SK-N-SH (cell line): Measurements from ENCODE around the gene XKR3. TPM values are rescaled to one million over a fixed set of nuclear protein-coding genes. Genes with fewer than 3 reads are reported as not detected.

Source experiments
- CTCF ChIA-PET: fragments of 300-600, 350-600 bp; formaldehyde crosslinking; extraction: SDS; loops from one replicate; lab custom pipeline; 2021; lab: Yijun Ruan, JAX
- POLR2A ChIA-PET: fragments of 350-600 bp; sonication (Branson Sonifier 250); formaldehyde crosslinking; extraction: SDS; loops from one replicate; lab custom pipeline; 2020; ENCODE audit warnings: antibody characterized with exemption, inconsistent platforms; lab: Yijun Ruan, JAX
- DNase-seq: peaks from one replicate; pipeline ENCODE4 v3.0.0; 2012
- H2AFZ ChIP-seq: fragments of 200-600 bp; sonication (generic); 2 replicates; pipeline ENCODE4 v1.8.1; 2016; ENCODE audit warnings: antibody characterized with exemption, mild to moderate bottlenecking, low read depth
- H3F3A ChIP-seq: fragments of 200-600 bp; sonication (generic); replicated peaks from 2 replicates; pipeline ENCODE3; 2016; ENCODE audit warnings: antibody characterized with exemption, mild to moderate bottlenecking; ENCODE audit not compliant: insufficient read depth
- H3K27ac ChIP-seq, 2 experiments: fragments of 200-500 bp in 1 of 2; fragments of 200-600 bp in 1 of 2; sonication (Bioruptor generic) in 1 of 2; sonication (generic), shearing (Covaris generic) in 1 of 2; 2 replicates each; pipeline versions ENCODE4 v1.5.1 to v1.6.1; 2014 to 2016; ENCODE audit warnings: low read depth in 2 of 2, inconsistent platforms in 1 of 2, low read length in 1 of 2, mild to moderate bottlenecking in 1 of 2, mixed read lengths in 1 of 2
- H3K27me3 ChIP-seq: fragments of 200-600 bp; sonication (generic), shearing (Covaris generic); 2 replicates; pipeline ENCODE4 v1.6.1; 2016; ENCODE audit warnings: mixed run types; ENCODE audit not compliant: insufficient read depth
- H3K36me3 ChIP-seq, 2 experiments: fragments of 200-500 bp in 1 of 2; fragments of 200-600 bp in 1 of 2; sonication (Bioruptor generic) in 1 of 2; sonication (generic) in 1 of 2; replicated peaks in 1 of 2; 2 replicates each; pipeline versions ENCODE3 to v1.5.1; 2014 to 2016; ENCODE audit warnings: low read length in 1 of 2, mild to moderate bottlenecking in 1 of 2; ENCODE audit not compliant: insufficient read depth in 2 of 2, control insufficient read depth in 1 of 2
- H3K4me1 ChIP-seq, 2 experiments: fragments of 200-500 bp in 1 of 2; fragments of 200-600 bp in 1 of 2; sonication (Bioruptor generic) in 1 of 2; sonication (generic), shearing (Covaris generic) in 1 of 2; 2 replicates each; pipeline versions ENCODE4 v1.5.1 to v1.6.1; 2014 to 2016; ENCODE audit warnings: low read depth in 1 of 2, low read length in 1 of 2, mixed run types in 1 of 2; ENCODE audit not compliant: insufficient read depth in 2 of 2, control insufficient read depth in 1 of 2
- H3K4me2 ChIP-seq: fragments of 200-600 bp; sonication (generic), shearing (Covaris generic); 2 replicates; pipeline ENCODE4 v1.6.1; 2017; ENCODE audit warnings: mixed run types
- H3K4me3 ChIP-seq, 2 experiments: fragments of 200-500 bp in 1 of 2; fragments of 200-600 bp in 1 of 2; sonication (Bioruptor generic) in 1 of 2; sonication (generic), shearing (Covaris generic) in 1 of 2; 2 replicates each; pipeline versions ENCODE4 v1.5.1 to v1.8.1; 2014 to 2016; ENCODE audit warnings: low read depth in 2 of 2, inconsistent platforms in 1 of 2, low read length in 1 of 2, mild to moderate bottlenecking in 1 of 2, mixed read lengths in 1 of 2, moderate library complexity in 1 of 2
- H3K79me2 ChIP-seq: fragments of 200-600 bp; sonication (generic); 2 replicates; pipeline ENCODE4 v1.8.1; 2017; ENCODE audit warnings: mild to moderate bottlenecking; ENCODE audit not compliant: insufficient read depth
- H3K9ac ChIP-seq: fragments of 200-600 bp; sonication (generic); 2 replicates; pipeline ENCODE4 v1.6.1; 2017; ENCODE audit warnings: mixed run types
- H3K9me2 ChIP-seq: fragments of 200-600 bp; sonication (generic); 2 replicates; pipeline ENCODE4 v1.6.1; 2017; ENCODE audit warnings: mixed run types
- H3K9me3 ChIP-seq: fragments of 200-600 bp; sonication (generic); 2 replicates; pipeline ENCODE4 v1.6.1; 2017; ENCODE audit warnings: mixed run types, mild to moderate bottlenecking, moderate library complexity
- H4K20me1 ChIP-seq: fragments of 200-600 bp; sonication (generic); 2 replicates; pipeline ENCODE4 v1.6.1; 2017; ENCODE audit warnings: mild to moderate bottlenecking, mixed run types; ENCODE audit not compliant: insufficient read depth
- EZH2phosphoT487 ChIP-seq: fragments of 200-600 bp; sonication (generic); IDR thresholded peaks from 2 replicates; pipeline ENCODE4 v1.6.1; 2017; ENCODE audit warnings: low read depth, mixed run types, mild to moderate bottlenecking, antibody characterized with exemption, moderate library complexity, borderline replicate concordance
- FOSL2 ChIP-seq: IDR thresholded peaks from 2 replicates; pipeline ENCODE4 v1.4.0; 2012; ENCODE audit warnings: low read depth, mild to moderate bottlenecking, moderate library complexity, borderline replicate concordance
- FOXM1 ChIP-seq: IDR thresholded peaks from 2 replicates; pipeline ENCODE4 v1.4.0; 2012; ENCODE audit warnings: low read depth, mild to moderate bottlenecking
- GABPA ChIP-seq: IDR thresholded peaks from 2 replicates; pipeline ENCODE4 v1.4.0; 2012; ENCODE audit warnings: low read depth, mild to moderate bottlenecking
- GATA2 ChIP-seq: sonication (generic); formaldehyde crosslinking; IDR thresholded peaks from 2 replicates; pipeline ENCODE4 v1.5.0; 2020; ENCODE audit warnings: mild to moderate bottlenecking, missing genetic modification reagents
- JUND ChIP-seq: IDR thresholded peaks from 2 replicates; pipeline ENCODE4 v1.4.0; 2012
- MAX ChIP-seq: IDR thresholded peaks from 2 replicates; pipeline ENCODE4 v1.4.0; 2012; ENCODE audit warnings: low read depth
- NRF1 ChIP-seq: IDR thresholded peaks from 2 replicates; pipeline ENCODE4 v1.6.1; 2012; ENCODE audit warnings: low read depth, mild to moderate bottlenecking, low read length
- POLR2AphosphoS5 ChIP-seq: IDR thresholded peaks from 2 replicates; pipeline ENCODE4 v1.6.1; 2012; ENCODE audit warnings: low read depth, low read length
- RAD21 ChIP-seq: IDR thresholded peaks from 2 replicates; pipeline ENCODE4 v1.6.1; 2012; ENCODE audit warnings: mild to moderate bottlenecking, low read length
- RFX5 ChIP-seq: IDR thresholded peaks from 2 replicates; pipeline ENCODE4 v1.6.1; 2012; ENCODE audit warnings: mild to moderate bottlenecking, improper control_type of control experiment, low read length
- RXRA ChIP-seq: IDR thresholded peaks from 2 replicates; pipeline ENCODE4 v1.4.0; 2012; ENCODE audit warnings: low read depth, mild to moderate bottlenecking, borderline replicate concordance
- SMC3 ChIP-seq: IDR thresholded peaks from 2 replicates; pipeline ENCODE4 v1.6.1; 2012; ENCODE audit warnings: low read depth, low read length, improper control_type of control experiment
- TAF1 ChIP-seq: IDR thresholded peaks from 2 replicates; pipeline ENCODE4 v1.6.1; 2012; ENCODE audit warnings: low read depth, mild to moderate bottlenecking, low read length, moderate library complexity, borderline replicate concordance
- TEAD4 ChIP-seq: IDR thresholded peaks from 2 replicates; pipeline ENCODE4 v1.4.0; 2012; ENCODE audit warnings: mild to moderate bottlenecking, borderline replicate concordance; ENCODE audit not compliant: insufficient read depth
- USF1 ChIP-seq: IDR thresholded peaks from 2 replicates; pipeline ENCODE4 v1.4.0; 2012; ENCODE audit warnings: low read depth, borderline replicate concordance
- USF2 ChIP-seq: fragments of 150-350 bp; IDR thresholded peaks from 2 replicates; pipeline ENCODE4 v1.6.1; 2017; ENCODE audit warnings: antibody characterized with exemption, low read length, low read depth, borderline replicate concordance
- YY1 ChIP-seq: IDR thresholded peaks from 2 replicates; pipeline ENCODE4 v1.4.0; 2012; ENCODE audit warnings: low read depth, mild to moderate bottlenecking
- WGBS: methylation state at CpG from one replicate; pipeline ENCODE4 v1.1.6; 2017; ENCODE audit warnings: low lambda C conversion rate; 5-methylcytosine and 5-hydroxymethylcytosine counted together
- polyA plus RNA-seq, 3 experiments: library from polyadenylated mRNA; depleted of rRNA; stranded (reverse); fragments of >200 nt; gene quantifications; 2 replicates each; pipeline ENCODE4 v1.2.3, GENCODE V29; 2012

XKR3 gene
- polyA plus RNA-seq, 1 of the 3 experiments (the other 2 are of a cell fraction): not detected

- TF ChIP-seq USF2: no peak
- TF ChIP-seq SMC3: no peak
- no peak for TF ChIP-seq TAF1
- no peak for TF ChIP-seq GATA2 (CRISPR knock-in tag)
These were observed 20.3 kb upstream of the XKR3 start (continued) for GRCh38 chr22:16845465-16845864.

- WGBS: 0% methylated on average over 5 of the region's 7 CpGs
- no peak overlapping the region for H2AFZ ChIP-seq
- no peak overlapping the region for H3K9ac ChIP-seq
- H3K9me3 ChIP-seq: no peaks in the 10 kb centered on the region
- ChIA-PET CTCF (interaction anchor here (1.6 kb wide), 1 partner anchor 25 kb away, joined by 4 read pairs; no protein-coding TSS in a partner anchor), POLR2A (no interaction called here)
- H3K4me3 ChIP-seq: no peak overlapping the region
- no peaks in the 10 kb centered on the region for H3K4me1 ChIP-seq
- DNase-seq: no peak
- H3K27me3 ChIP-seq: no peaks in the 10 kb centered on the region
- TF ChIP-seq NRF1 (no peak), YY1 (no peak), FOXM1 (no peak), USF1 (no peak), MAX (no peak), RXRA (no peak), USF2 (no peak), TEAD4 (no peak), GABPA (no peak)
- H3F3A ChIP-seq: no peaks in the 10 kb centered on the region
- H4K20me1 ChIP-seq: no peaks in the 10 kb centered on the region
- no peaks in the 10 kb centered on the region for H3K36me3 ChIP-seq
- no peaks in the 10 kb centered on the region for H3K79me2 ChIP-seq
- H3K27ac ChIP-seq: no peak overlapping the region
- no peaks in the 10 kb centered on the region for H3K9me2 ChIP-seq
- H3K4me2 ChIP-seq: no peak overlapping the region
These were observed 19.3 kb upstream of the XKR3 start for GRCh38 chr22:16844529-16844928.

GRCh38 chr22:16838073-16838472, 12.9 kb upstream of the XKR3 start:
- Histone ChIP-seq H4K20me1 (no peaks in the 10 kb centered on the region), H3F3A (peaks cover 4% of the 10 kb centered on the region), H3K4me2 (no peak overlapping the region), H3K27ac (no peak overlapping the region), H2AFZ (no peak overlapping the region), H3K4me3 (no peak overlapping the region), H3K9me3 (no peaks in the 10 kb centered on the region), H3K79me2 (no peaks in the 10 kb centered on the region), H3K9me2 (no peaks in the 10 kb centered on the region), H3K36me3 (no peaks in the 10 kb centered on the region), H3K9ac (no peak overlapping the region), H3K4me1 (no peaks in the 10 kb centered on the region; a peak in 1 of 4 replicates), H3K27me3 (no peaks in the 10 kb centered on the region)
- TF ChIP-seq FOSL2 (no peak), RFX5 (no peak), POLR2AphosphoS5 (no peak), FOXM1 (no peak), GABPA (no peak), RAD21 (no peak), JUND (no peak), EZH2phosphoT487 (no peak)
- POLR2A ChIA-PET: no interaction called here
- WGBS: 5% methylated on average over 3 of the region's 3 CpGs
- CTCF ChIA-PET: no interaction called here
- DNase-seq: no peak
